Vein endothelial cell (primary cell): ENCODE results near the gene POU3F3. TPM values are rescaled to one million over a fixed set of nuclear protein-coding genes. Genes with fewer than 3 reads are reported as not detected.

ENCODE experiments used
- small RNA-seq: library from RNA; depleted of rRNA; stranded (forward); fragments of <200 nt; gene quantifications from one replicate; pipeline ENCODE3, GENCODE V24; 2012
- total RNA-seq: library from RNA; depleted of rRNA; stranded (reverse); fragments of >200 nt; gene quantifications from 2 replicates; pipeline ENCODE4 v1.2.3, GENCODE V29; 2012

POU3F3 gene
- under 0.01 TPM in 1 of 2 replicates, not detected in the other for total RNA-seq

GRCh38 chr2:104853534-104854497 lies at the start of gene POU3F3:
POU3F3 (plus strand) TSS chr2:104854115; CDS start chr2:104855511, 1,396 bp downstream.

Small RNA genes lying within 50 kb of the gene (small RNA-seq; reads per million reads assigned to genes)
- not detected for gene AC018730.1

Other genes starting within 250 kb of the POU3F3 start
- 17.6 and 18.0 TPM in 2 replicates for gene MRPS9, start 184.0 kb downstream of the POU3F3 start, total RNA-seq